Choroid plexus epithelial cell (primary cell): ENCODE results near the gene ELL2.

Experiments
- DNase-seq: peaks from one replicate; pipeline ENCODE4 v3.0.0-alpha.2; 2010; ENCODE audit warnings: low read depth
- H3K4me3 ChIP-seq: 2 replicates; pipeline ENCODE4 v1.5.1; 2011; ENCODE audit warnings: low read depth, mild to moderate bottlenecking, control low read depth, low read length, moderate library complexity
- TF ChIP-seq, protein P1 (sequence below): conservative IDR thresholded peaks from 2 replicates; pipeline ENCODE4 v1.5.1; 2011; ENCODE audit warnings: low read depth, mild to moderate bottlenecking, control low read depth, inconsistent platforms, low read length, moderate library complexity

Gene ELL2

DNA sequence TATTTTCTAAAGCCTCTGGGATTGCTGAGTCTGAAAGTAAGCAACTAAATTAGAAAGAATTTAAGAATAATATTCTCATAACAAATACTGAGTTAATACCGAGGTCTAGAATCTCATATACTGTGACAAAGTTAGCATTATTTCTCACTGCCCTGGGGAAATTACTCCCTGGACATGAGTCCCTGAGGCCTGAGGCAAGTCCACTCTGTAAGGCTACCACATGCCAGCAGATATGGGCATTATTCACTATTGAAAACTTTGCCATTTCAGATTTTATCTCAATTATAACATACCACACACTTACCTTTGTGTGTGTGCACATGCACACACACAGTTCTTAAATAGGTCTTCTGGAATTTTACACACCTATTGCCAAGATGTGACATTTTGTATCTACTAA, 22.9 kb downstream of the ELL2 start:
- TF ChIP-seq, protein P1, sequence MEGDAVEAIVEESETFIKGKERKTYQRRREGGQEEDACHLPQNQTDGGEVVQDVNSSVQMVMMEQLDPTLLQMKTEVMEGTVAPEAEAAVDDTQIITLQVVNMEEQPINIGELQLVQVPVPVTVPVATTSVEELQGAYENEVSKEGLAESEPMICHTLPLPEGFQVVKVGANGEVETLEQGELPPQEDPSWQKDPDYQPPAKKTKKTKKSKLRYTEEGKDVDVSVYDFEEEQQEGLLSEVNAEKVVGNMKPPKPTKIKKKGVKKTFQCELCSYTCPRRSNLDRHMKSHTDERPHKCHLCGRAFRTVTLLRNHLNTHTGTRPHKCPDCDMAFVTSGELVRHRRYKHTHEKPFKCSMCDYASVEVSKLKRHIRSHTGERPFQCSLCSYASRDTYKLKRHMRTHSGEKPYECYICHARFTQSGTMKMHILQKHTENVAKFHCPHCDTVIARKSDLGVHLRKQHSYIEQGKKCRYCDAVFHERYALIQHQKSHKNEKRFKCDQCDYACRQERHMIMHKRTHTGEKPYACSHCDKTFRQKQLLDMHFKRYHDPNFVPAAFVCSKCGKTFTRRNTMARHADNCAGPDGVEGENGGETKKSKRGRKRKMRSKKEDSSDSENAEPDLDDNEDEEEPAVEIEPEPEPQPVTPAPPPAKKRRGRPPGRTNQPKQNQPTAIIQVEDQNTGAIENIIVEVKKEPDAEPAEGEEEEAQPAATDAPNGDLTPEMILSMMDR = no peak
- no peak overlapping the region for H3K4me3 ChIP-seq
- no peak for DNase-seq

DNA sequence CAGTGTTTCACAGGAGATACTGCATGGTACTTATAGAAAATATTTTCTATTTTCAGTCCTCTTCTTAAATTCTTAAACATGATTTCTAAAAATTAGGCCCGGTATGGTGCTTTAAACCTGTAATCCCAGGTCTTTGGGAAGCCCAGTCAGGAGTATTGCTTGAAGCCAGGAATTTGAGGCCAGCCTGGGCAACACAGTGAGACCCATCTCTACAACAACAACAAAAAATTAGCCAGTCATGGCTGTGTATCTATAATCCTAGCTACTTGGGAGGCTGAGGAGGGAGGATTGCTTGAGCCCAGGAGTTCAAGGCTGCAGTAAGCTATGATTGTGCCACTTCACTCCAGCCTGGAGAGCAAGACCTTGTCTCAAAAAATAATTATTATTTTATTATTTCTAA, 23.3 kb downstream of the ELL2 start:
- TF ChIP-seq, protein P1 = no peak
- H3K4me3 ChIP-seq = no peak overlapping the region
- no peak for DNase-seq

DNA sequence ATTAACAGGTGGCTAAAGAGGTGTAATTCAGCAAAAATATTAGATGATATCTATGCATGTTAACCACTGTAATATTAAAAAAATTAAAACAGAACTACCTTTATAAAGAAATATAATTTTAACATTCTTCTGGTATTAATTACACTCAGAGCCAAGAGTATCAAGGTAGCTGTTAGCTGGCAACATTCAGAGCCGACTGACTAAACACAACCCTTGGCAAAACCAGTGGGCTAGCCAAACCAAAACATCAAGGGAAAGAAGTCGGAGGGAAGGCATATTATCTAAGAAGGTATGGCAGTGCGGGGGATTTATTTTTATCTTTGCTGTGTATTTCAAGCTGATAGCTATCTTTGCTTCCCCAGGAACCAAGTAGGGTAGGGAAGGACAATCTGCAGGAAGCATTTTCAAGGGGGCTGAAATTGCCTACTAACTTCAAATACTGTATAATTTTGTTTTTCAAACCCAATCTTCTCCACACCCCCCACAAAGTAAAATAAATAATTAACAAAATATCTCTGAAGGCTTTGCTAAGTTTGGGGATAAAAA, 24.0 kb downstream of the ELL2 start:
- TF ChIP-seq, protein P1 = no peak
- no peak for DNase-seq

GRCh38 chr5:95936812-95937397, 24.7 kb downstream of the ELL2 start:
- no peak for DNase-seq
- no peak overlapping the region for H3K4me3 ChIP-seq
- TF ChIP-seq, protein P1 = no peak

More for the DNA sequence above, 24.0 kb downstream of the ELL2 start:
- H3K4me3 ChIP-seq = no peak overlapping the region

DNA sequence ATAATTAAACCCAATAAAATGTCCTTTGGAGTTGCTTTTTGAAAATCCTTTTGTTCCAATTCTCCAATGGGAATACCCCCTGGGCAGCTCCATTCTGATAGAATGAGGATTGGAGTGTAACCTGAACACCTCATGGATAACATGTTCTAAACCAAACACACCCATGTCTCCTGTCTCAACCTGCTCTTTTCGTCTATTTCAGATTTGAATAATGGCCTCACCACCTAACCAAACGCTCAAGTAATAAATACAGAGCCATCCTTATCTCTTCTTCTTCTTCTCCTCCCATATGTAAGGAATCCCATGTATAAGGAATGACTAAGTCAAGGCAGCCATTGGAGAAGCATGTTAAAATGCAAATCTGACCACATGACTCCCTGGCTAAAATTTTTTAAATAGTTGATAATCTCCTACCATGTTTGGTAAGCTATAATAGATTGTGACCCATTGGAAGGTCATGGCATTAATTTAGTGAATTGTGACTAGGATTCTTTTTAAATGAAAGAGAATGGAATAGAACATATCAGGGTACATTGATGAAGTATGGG, 26.0 kb downstream of the ELL2 start:
- H3K4me3 ChIP-seq = no peak overlapping the region
- TF ChIP-seq, protein P1 = no peak
- DNase-seq = no peak

- H3K4me3 ChIP-seq = no peak overlapping the region
- TF ChIP-seq, protein P1 = no peak
- DNase-seq = no peak
These were observed 27.3 kb downstream of the ELL2 start for GRCh38 chr5:95934207-95934804.
